CMK (cell line): ENCODE measurements around the gene ATAD2B.
"Not testable (repeated sequence)": the region's sequence is repeated elsewhere in the genome, so short reads cannot be mapped to it uniquely, and the experiment has no call there.

Experiments used
- DNase-seq: peaks from one replicate; pipeline ENCODE4 v3.0.0-alpha.2; 2010; ENCODE audit warnings: low read depth

The ATAD2B gene

GRCh38 chr2:23745726-23746105, 181.2 kb downstream of the ATAD2B start:
- DNase-seq: no peak

GRCh38 chr2:23745068-23745725, 181.7 kb downstream of the ATAD2B start:
- DNase-seq: no peak

- not testable (repeated sequence) for DNase-seq
Measured at GRCh38 chr2:23736783-23737182, 190.1 kb downstream of the ATAD2B start.

DNA sequence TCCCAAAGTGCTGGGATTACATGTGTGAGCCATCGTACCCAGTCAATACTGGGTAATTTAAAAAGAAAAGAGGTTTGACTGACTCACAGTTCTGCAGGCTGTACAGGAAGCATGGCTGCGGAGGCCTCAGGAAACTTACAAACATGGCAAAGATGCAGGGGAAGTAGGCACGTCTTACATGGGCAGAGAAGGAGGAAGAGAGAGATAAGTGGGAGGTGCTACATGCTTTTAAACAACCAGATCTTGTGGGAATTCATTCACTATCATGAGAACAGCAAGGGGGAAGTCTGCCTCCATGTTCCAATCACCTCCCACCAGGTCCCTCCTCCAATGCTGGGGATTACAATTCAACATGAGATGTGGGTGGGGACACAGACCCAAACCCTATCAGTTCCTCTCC, 192.5 kb downstream of the ATAD2B start:
- DNase-seq: peak; percentile 15

DNA sequence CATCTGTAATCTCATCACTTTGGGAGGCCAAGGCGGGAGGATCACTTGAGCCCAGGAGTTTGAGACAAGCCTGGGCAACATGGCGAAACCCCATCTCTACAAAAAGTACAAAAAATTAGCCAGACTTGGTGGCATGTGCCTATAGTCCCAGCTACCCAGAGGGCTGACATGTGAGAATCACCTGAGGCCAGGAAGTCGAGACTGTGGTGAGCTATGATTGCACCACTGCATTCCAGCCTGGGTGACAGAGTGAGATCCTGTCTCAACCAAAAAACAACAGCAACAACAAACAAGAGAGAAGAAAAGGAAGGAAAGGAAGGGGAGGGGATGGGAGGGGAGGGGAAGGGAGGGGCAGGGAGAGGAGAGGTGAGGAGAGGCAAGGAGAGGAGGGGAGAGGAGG, 203.9 kb downstream of the ATAD2B start:
- not testable (repeated sequence) for DNase-seq

GRCh38 chr2:23722255-23722654, 204.7 kb downstream of the ATAD2B start:
- DNase-seq: no peak

GRCh38 chr2:23721454-23721826, 205.5 kb downstream of the ATAD2B start:
- no peak for DNase-seq

DNA sequence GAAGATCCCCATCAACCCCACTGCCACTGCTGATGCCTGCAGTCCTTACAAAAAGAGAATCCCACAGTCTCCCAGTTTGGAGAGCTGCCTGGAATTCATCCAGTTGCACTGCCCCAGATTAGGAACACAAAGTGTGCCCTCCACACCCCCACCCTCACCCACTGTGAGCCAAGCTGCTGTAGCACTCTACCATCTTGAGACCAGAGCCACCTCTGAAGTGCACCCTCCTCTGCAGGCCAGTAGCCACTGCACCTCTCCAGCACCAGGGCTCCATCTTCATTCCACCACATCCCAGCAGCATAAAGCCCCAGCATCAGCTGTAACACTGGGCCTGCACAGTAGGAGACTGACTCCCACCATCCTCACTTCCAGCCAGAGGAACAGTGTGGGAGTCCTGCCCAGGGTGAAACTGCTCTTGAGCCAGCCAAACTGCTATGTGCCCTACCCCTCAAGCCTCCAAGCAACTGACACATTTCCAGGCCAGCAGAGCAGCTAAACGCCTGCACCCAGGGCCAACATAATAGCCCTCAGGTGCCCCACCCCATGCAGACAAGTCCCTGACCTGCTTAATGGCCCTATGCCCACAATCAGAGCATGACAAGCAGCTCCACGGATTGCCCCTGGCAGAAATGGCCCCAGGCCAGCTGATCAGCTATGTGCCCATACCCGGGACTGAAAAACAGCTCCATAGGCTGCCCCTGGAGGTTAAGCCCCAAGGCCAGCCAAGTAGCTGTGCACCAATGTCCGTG, 206.0 kb downstream of the ATAD2B start:
- no peak for DNase-seq

GRCh38 chr2:23719716-23720115, 207.2 kb downstream of the ATAD2B start:
- no peak for DNase-seq

DNA sequence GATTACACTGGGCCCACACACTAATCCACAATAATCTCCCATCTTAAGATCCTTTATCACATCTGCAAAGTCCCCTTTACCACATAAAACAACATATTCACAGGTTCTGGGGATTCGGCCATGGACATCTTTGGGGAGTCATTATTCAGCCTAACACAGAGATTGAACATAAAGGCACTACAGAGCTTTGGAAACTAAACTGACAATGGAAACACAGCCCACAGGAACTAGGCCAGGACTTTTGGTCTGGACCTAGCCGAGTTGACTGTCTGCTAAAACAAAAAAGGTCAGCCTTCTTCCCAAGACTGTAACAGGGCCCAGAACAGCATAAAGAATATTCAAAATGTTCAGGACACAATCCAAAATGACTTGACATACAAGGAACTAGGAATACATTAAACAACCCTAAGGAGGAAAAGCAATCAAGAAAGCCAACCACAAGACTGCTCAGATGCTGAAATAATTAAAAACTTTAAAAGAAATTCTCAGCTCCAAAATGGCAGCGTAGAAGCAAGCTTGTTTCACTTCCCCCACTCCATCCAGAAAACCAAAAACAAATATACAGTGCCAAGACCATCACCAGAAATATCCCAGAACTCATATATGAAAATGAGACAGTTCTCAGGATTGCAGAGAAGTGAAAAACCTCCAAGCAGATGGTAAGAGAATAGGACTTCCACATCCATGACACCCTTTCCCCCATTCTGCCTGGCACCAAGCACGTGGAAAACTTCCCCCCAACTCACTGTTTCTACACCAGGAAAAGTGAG, 207.8 kb downstream of the ATAD2B start:
- DNase-seq: no peak

DNA sequence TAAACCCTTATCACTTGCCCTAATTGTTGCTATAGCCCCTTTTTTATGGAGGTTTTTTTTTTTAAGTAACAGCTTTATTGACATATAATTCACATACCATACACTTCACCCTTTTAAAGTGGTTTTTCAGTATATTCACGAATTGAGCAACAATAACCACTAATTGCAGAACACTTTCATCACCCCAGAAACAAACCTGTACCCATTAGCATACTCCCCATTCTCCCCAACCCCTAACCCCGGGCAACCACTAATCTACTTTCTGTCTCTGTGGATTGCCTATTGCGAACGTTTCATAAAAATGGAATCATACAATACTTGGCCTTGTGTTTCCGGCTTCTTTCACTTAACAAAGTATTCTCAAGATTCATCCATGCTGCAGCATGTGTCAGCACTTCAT, 213.6 kb downstream of the ATAD2B start:
- DNase-seq: no peak

- no peak for DNase-seq
Measured at GRCh38 chr2:23712756-23713151, 214.2 kb downstream of the ATAD2B start.

GRCh38 chr2:23711979-23712755, 214.8 kb downstream of the ATAD2B start:
- no peak for DNase-seq

DNA sequence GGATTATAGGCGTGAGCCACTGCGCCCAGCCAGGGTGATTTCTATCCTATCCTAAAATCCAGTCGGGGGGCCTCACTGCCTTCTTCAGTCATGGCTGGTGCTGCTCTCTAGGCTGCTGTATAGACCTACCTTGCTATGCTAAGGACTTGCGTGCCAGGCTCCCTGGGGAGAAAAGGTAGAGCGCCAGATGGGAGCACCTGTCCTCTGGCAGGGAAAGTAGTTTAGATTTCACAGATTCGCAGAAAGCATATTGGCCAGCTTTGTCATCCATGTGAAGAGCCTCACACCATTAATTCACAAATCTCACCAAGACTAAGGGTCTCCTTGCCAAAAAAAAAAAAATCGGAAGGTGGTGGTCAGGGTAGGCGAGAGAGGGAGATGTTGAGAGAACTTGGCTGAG, 217.6 kb downstream of the ATAD2B start:
- no peak for DNase-seq

GRCh38 chr2:23708771-23709170, 218.2 kb downstream of the ATAD2B start:
- DNase-seq: no peak

- no peak for DNase-seq
Measured at GRCh38 chr2:23707096-23707495, 219.8 kb downstream of the ATAD2B start.

DNA sequence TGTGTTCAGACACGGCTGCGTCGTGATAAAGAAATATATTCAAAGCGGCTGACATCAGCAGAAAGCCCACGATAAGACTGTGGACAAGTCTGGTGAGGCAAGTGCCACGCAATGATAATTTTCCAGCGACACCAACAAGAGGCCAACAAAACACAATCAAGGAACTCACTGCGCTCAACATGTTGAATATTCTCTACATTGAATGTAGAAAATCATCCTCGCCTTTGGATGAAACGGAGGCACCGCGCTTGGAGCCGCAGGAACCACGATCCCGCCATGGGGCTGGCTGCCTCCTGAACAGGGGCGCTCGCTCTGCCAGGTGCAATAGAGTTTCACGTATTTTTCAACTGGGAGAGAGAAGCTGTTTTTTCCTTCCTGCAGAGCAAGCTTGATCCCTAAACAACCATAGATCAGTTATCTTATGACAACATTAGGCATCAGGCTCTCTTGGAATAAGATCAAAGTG, 220.3 kb downstream of the ATAD2B start:
- DNase-seq: no peak

- no peak for DNase-seq
Measured at GRCh38 chr2:23705771-23706612, 220.9 kb downstream of the ATAD2B start.

DNA sequence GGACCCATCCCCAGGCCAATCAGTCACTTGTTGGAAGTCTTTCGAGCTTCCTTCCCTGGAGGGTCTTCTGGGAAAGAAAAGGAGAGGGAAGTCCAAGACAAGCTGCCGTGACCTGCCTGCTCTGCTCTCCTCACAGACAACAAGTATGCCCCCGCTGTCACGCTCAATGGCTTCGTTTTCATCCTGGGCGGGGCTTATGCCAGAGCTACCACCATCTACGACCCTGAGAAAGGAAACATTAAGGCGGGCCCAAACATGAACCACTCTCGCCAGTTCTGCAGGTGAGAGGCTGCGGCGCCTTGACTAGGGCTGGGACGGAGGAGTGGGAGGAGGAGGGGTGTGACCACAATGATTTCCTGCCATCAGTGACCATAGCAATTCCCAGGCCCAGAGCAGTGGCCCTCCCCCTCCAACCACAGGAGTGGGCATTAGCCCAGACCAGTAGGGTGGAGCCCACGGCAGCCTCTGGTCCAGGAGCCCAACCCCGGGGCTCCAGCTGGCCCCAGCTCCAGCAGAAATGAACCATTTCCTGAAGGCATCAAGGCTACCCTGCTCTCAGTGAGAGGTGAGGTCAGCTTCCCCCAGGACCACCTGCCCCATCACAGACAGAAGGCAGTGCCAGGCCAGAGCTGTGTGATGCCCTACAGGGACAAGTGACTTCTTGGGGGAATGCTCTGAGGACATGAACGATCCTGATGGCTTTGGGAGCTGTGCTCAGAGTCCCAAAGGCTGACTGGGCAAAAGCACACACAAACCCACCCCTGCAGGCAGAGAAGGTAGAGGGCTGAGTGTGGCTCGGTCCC, 223.1 kb downstream of the ATAD2B start:
- no peak for DNase-seq

DNA sequence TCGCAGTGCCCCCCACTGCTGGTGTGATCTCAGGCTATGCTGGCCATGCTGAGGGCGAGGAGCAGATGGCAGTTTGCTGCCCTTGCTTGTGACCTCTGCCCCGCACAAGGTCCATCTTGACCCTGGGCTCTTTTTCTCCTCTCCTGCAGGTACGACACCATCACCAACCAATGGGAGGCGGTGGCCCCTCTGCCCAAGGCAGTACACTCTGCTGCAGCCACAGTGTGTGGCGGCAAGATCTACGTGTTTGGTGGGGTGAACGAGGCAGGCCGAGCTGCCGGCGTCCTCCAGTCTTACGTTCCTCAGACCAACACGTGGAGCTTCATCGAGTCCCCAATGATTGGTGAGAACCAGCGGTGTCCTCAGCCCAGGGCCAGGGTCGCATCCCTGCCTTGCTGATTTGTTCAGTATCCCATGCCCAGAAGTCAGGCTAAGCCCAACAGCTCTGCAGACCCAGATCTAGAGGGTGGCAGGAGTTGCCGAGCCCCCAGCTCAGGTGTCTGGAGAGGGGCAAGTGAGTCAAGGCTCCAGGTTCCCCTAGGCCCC, 223.8 kb downstream of the ATAD2B start:
- DNase-seq: no peak
